NT2/D1 (cell line): Measurements from ENCODE around the gene CABLES1.
"Not testable (repeated sequence)": the region's sequence is repeated elsewhere in the genome, so short reads cannot be mapped to it uniquely, and the experiment has no call there.

Source experiments
- DNase-seq: peaks from one replicate; pipeline ENCODE4 v3.0.0-alpha.2; 2011; ENCODE audit warnings: low read depth, low spot score
- H3K27me3 ChIP-seq: 2 replicates; pipeline ENCODE4 v1.6.0; 2011; ENCODE audit warnings: mild to moderate bottlenecking; ENCODE audit not compliant: insufficient read length, insufficient read depth
- H3K36me3 ChIP-seq: 2 replicates; pipeline ENCODE4 v1.6.1; 2011; ENCODE audit warnings: mild to moderate bottlenecking, low read length, mixed read lengths; ENCODE audit not compliant: insufficient read depth, insufficient read length
- H3K4me1 ChIP-seq: 2 replicates; pipeline ENCODE4 v1.5.1; 2011; ENCODE audit not compliant: insufficient read depth, insufficient read length
- H3K4me3 ChIP-seq: 2 replicates; pipeline ENCODE4 v1.5.1; 2011; ENCODE audit warnings: low read depth; ENCODE audit not compliant: insufficient read length
- H3K9ac ChIP-seq: 2 replicates; pipeline ENCODE4 v1.6.0; 2011; ENCODE audit warnings: low read depth; ENCODE audit not compliant: insufficient read length
- H3K9me3 ChIP-seq: 2 replicates; pipeline ENCODE4 v1.5.1; 2011; ENCODE audit warnings: mild to moderate bottlenecking, low read length; ENCODE audit not compliant: insufficient read depth
- SUZ12 ChIP-seq: IDR thresholded peaks from 2 replicates; pipeline ENCODE4 v1.6.1; 2011; ENCODE audit not compliant: insufficient read length, insufficient read depth; ENCODE audit errors: extremely low read depth
- YY1 ChIP-seq: IDR thresholded peaks from 2 replicates; pipeline ENCODE4 v1.6.1; 2011; ENCODE audit not compliant: insufficient read length, insufficient read depth
- ZNF274 ChIP-seq: IDR thresholded peaks from 2 replicates; pipeline ENCODE4 v1.6.1; 2011; ENCODE audit warnings: mild to moderate bottlenecking, low read depth, low read length

The CABLES1 gene

GRCh38 chr18:23236876-23237468, 101.7 kb downstream of the CABLES1 start:
- DNase-seq, result no peak
- peaks cover 20% of the 10 kb centered on the region for H3K4me1 ChIP-seq
- TF ChIP-seq ZNF274 (no peak), SUZ12 (no peak), YY1 (no peak)
- H3K36me3 ChIP-seq, result peaks cover 47% of the 10 kb centered on the region
- no peak overlapping the region for H3K4me3 ChIP-seq
- H3K9ac ChIP-seq, result no peak overlapping the region
- H3K27me3 ChIP-seq, result no peaks in the 10 kb centered on the region
- H3K9me3 ChIP-seq, result no peaks in the 10 kb centered on the region

DNA sequence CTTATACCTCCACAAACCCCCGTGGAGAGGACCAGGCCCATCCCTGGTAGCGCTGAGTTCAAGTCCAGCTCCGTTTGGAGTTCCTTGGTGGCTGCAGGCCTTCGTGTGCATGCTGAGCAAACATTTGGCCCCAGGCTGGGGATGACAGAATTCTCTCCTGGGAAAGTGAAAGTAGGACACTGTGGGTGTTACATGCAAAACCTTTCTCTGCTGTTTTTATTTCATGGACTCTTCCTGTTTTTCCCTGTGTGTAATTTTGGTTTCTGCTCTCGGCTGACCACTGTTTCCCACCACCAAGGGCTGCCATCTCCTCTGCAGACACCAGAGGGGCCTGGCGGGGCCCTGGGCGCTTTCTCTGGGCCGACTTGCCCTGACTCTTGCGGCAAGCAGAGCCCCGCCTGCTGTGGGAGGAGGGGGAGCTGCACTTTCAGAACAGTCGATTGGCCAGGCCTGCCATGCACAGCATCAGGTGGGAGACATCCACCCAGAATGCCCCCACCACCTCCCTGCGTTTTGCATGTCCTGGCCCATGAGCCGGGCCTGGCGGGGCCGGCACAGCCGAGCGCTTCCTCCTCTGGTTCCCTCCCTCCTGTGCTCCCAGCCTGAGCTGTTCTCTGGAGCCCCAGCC, 102.4 kb downstream of the CABLES1 start:
- H3K36me3 ChIP-seq, result peaks cover 43% of the 10 kb centered on the region
- H3K4me1 ChIP-seq, result peaks cover 17% of the 10 kb centered on the region
- H3K27me3 ChIP-seq, result no peaks in the 10 kb centered on the region
- H3K9me3 ChIP-seq, result no peaks in the 10 kb centered on the region
- TF ChIP-seq YY1 (no peak), SUZ12 (no peak), ZNF274 (no peak)
- DNase-seq, result no peak
- H3K4me3 ChIP-seq, result no peak overlapping the region
- H3K9ac ChIP-seq, result no peak overlapping the region

GRCh38 chr18:23238152-23238531, 102.9 kb downstream of the CABLES1 start:
- no peak overlapping the region for H3K4me3 ChIP-seq
- DNase-seq, result no peak
- no peaks in the 10 kb centered on the region for H3K9me3 ChIP-seq
- no peaks in the 10 kb centered on the region for H3K27me3 ChIP-seq
- peaks cover 17% of the 10 kb centered on the region for H3K4me1 ChIP-seq
- no peak overlapping the region for H3K9ac ChIP-seq
- no peak for TF ChIP-seq ZNF274
- TF ChIP-seq YY1, result no peak
- no peak for TF ChIP-seq SUZ12
- H3K36me3 ChIP-seq, result peaks cover 38% of the 10 kb centered on the region

DNA sequence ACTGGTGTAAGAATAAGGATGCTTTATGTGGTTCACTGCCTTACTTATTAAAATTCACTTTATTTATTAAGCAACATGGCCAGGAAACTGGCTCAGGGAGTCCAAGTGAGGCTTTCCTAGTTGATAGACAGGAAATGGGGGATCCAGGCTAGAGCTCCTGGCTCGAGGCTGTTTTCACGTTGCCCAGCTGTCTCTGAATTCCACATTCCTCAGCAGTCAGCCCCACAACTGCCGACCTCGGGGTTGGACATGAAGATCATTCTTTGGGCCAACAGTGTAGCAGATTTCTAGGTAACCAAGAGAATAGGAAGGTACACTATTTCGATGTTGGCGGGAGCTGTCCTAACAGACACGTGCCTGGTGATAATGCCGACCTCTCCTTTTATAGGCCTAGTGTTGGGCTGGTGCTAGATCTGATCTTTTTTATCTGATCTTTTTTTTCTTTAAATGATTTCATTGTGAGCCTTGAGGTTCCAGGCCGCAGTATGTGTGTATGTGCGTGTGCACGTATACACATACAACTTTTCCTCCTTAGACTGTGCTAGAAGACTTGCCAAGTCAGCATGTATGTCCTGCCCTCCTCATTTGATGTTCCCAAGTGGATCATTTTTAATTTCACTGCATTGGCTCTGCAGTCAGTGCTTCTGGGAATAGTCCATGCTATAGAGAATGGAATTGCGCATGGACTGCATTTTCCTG, 103.5 kb downstream of the CABLES1 start:
- no peaks in the 10 kb centered on the region for H3K9me3 ChIP-seq
- no peaks in the 10 kb centered on the region for H3K27me3 ChIP-seq
- no peak for DNase-seq
- peaks cover 17% of the 10 kb centered on the region for H3K4me1 ChIP-seq
- no peak for TF ChIP-seq SUZ12
- TF ChIP-seq YY1, result no peak
- TF ChIP-seq ZNF274, result no peak
- no peak overlapping the region for H3K4me3 ChIP-seq
- peaks cover 36% of the 10 kb centered on the region for H3K36me3 ChIP-seq
- no peak overlapping the region for H3K9ac ChIP-seq

GRCh38 chr18:23239350-23239692, 104.0 kb downstream of the CABLES1 start:
- Histone ChIP-seq H3K9ac (no peak overlapping the region), H3K36me3 (peaks cover 34% of the 10 kb centered on the region), H3K4me3 (no peak overlapping the region), H3K4me1 (peaks cover 17% of the 10 kb centered on the region), H3K9me3 (no peaks in the 10 kb centered on the region), H3K27me3 (no peaks in the 10 kb centered on the region)
- DNase-seq, result no peak
- TF ChIP-seq ZNF274 (no peak), SUZ12 (no peak), YY1 (no peak)

GRCh38 chr18:23239885-23240608, 104.8 kb downstream of the CABLES1 start:
- no peak for TF ChIP-seq SUZ12
- TF ChIP-seq ZNF274, result no peak
- TF ChIP-seq YY1, result no peak
- Histone ChIP-seq H3K36me3 (peaks cover 28% of the 10 kb centered on the region), H3K9me3 (no peaks in the 10 kb centered on the region), H3K4me3 (no peak overlapping the region), H3K9ac (no peak overlapping the region), H3K27me3 (no peaks in the 10 kb centered on the region), H3K4me1 (peaks cover 13% of the 10 kb centered on the region)
- DNase-seq, result no peak

DNA sequence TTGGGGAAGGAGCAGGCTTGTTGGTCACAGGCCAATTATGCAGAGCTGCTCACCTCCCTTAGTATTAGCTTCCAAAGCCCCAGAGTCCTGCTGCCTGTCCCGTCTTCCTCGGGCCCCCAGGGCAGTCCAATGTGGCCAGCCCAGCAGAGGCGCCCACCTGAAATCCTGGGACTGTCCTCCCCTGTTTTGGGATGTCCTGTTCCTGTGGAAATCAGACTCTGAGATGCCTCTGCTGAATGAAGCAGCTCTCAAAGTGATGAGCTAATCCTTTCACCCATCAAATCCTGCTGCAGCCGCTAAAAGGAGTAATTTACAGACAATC, 105.3 kb downstream of the CABLES1 start:
- DNase-seq, result no peak
- TF ChIP-seq SUZ12, result no peak
- H3K9me3 ChIP-seq, result no peaks in the 10 kb centered on the region
- peaks cover 13% of the 10 kb centered on the region for H3K4me1 ChIP-seq
- no peak overlapping the region for H3K9ac ChIP-seq
- H3K27me3 ChIP-seq, result no peaks in the 10 kb centered on the region
- H3K4me3 ChIP-seq, result no peak overlapping the region
- peaks cover 24% of the 10 kb centered on the region for H3K36me3 ChIP-seq

DNA sequence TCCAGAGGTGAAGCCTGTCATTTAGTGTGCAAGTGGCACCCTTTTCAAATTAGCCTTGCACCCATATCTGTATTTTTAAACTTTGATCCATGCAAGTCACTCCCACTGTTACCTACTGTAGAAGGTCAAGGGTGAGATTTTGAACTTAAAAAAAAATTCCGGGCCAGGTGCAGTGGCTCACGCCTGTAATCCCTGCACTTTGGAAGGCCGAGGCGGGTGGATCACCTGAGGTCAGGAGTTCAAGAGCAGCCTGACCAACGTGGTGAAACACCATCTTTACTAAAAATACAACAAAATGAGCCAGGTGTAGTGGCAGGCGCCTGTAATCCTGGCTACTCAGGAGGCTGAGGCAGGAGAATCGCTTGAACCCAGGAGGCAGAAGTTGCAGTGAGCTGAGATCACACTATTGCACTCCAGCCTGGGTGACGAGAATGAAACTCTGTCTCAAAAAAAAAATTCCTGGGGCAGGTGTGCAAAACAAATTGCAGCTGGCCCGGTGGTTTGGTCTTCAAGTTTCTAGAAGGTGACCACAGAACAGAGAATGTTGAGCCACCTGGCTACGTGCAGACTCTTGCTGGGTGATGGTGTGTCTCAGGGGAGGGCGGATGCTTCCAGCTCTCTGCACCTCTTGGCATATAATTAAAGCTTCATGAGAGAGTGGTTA, 106.7 kb downstream of the CABLES1 start:
- not testable (repeated sequence) for H3K27me3 ChIP-seq, H3K9ac ChIP-seq, H3K4me3 ChIP-seq, DNase-seq, H3K9me3 ChIP-seq
- Histone ChIP-seq H3K4me1 (peaks cover 13% of the 10 kb centered on the region), H3K36me3 (peaks cover 15% of the 10 kb centered on the region)
